Measurements from ENCODE around the gene FER1L5. TPM values are rescaled to one million over a fixed set of nuclear protein-coding genes. Genes with fewer than 3 reads are reported as not detected.

FER1L5 gene
- total and polyA plus RNA-seq, 2 donors (not counting 1 experiment from before 2014, with no cell fraction given) = 0.24 to 0.50 TPM

DNA sequence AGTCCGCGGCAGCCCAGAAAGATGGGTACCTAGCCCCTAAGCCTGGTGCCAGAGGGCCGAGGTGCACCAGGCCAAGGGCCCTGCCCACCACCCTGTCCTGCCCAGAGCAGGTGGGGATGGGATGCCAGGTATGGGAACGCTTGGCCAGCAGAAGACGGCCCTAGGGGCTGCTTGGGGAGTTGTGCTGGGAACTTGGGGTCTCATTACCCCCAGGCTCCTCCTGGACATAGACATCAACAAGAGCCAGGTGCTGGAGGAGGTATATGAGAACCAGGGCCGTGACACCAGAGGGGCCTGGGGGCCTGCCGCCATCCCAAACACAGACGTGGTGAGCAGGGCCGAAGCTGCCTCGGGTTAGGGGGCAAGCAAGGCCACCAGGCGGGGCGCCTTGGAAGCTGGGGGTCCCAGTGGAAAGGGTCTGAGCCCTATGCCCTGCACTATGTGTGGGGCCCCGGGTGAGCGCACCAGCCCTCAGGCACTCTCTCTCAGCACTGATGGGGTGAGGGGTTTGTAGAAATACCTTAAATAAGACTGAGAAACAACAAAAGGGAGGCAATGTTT lies 46.9 kb downstream of the FER1L5 start:
- Histone ChIP-seq H3K4me1 (ENCODE audit: control insufficient read depth, extremely low read depth, insufficient read depth, low read length) (no peaks in the 10 kb centered on the region), H3K4me3 (replicated peaks in 1 of 4; ENCODE audit: control extremely low read depth in 1 of 4, insufficient read depth in 1 of 4, low read depth in 3 of 4, low read length in 4 of 4) (no peak overlapping the region), H3K9ac (ENCODE audit: insufficient read depth, low read length) (no peak overlapping the region), H3K4me2 (ENCODE audit: extremely low read depth, insufficient read depth, low read length) (no peak overlapping the region), H3K79me2 (ENCODE audit: control insufficient read depth, insufficient read depth, low read length) (no peaks in the 10 kb centered on the region), H2AFZ (ENCODE audit: low read length) (no peak overlapping the region), H3K9me3 (ENCODE audit: control insufficient read depth, insufficient read depth, low read depth, low read length) (no peaks in the 10 kb centered on the region), H3K27ac (ENCODE audit: insufficient read depth, low read length) (no peak overlapping the region), H3K36me3 (ENCODE audit: control insufficient read depth, insufficient read depth, low read length) (no peaks in the 10 kb centered on the region), H3K27me3 (ENCODE audit: control insufficient read depth, insufficient read depth, low read length) (peaks cover 9% of the 10 kb centered on the region), H4K20me1 (ENCODE audit: control insufficient read depth, extremely low read depth, insufficient read depth, low read length) (no peaks in the 10 kb centered on the region)
- DNase-seq (ENCODE audit: low read depth in 2 of 2) = no peak
- TF ChIP-seq EZH2 (IDR thresholded peaks at IDR 0.05; ENCODE audit: low read length, missing control alignments) = no peak
- TF ChIP-seq, protein P1, sequence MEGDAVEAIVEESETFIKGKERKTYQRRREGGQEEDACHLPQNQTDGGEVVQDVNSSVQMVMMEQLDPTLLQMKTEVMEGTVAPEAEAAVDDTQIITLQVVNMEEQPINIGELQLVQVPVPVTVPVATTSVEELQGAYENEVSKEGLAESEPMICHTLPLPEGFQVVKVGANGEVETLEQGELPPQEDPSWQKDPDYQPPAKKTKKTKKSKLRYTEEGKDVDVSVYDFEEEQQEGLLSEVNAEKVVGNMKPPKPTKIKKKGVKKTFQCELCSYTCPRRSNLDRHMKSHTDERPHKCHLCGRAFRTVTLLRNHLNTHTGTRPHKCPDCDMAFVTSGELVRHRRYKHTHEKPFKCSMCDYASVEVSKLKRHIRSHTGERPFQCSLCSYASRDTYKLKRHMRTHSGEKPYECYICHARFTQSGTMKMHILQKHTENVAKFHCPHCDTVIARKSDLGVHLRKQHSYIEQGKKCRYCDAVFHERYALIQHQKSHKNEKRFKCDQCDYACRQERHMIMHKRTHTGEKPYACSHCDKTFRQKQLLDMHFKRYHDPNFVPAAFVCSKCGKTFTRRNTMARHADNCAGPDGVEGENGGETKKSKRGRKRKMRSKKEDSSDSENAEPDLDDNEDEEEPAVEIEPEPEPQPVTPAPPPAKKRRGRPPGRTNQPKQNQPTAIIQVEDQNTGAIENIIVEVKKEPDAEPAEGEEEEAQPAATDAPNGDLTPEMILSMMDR (conservative IDR thresholded peaks at IDR 0.05 in 1 of 2, IDR thresholded peaks at IDR 0.05 in 1 of 2; ENCODE audit: low read depth in 1 of 2, low read length in 2 of 2) = no peak

GRCh38 chr2:96690306-96691021 lies 47.9 kb downstream of the FER1L5 start:
- H3K4me1 ChIP-seq (ENCODE audit: control insufficient read depth, extremely low read depth, insufficient read depth, low read length) = no peaks in the 10 kb centered on the region
- no peak for DNase-seq (ENCODE audit: low read depth in 2 of 2)
- no peak overlapping the region for H3K4me2 ChIP-seq (ENCODE audit: extremely low read depth, insufficient read depth, low read length)
- no peaks in the 10 kb centered on the region for H3K9me3 ChIP-seq (ENCODE audit: control insufficient read depth, insufficient read depth, low read depth, low read length)
- H3K36me3 ChIP-seq (ENCODE audit: control insufficient read depth, insufficient read depth, low read length) = no peaks in the 10 kb centered on the region
- peaks cover 6% of the 10 kb centered on the region for H3K27me3 ChIP-seq (ENCODE audit: control insufficient read depth, insufficient read depth, low read length)
- TF ChIP-seq, protein P1 (conservative IDR thresholded peaks at IDR 0.05 in 1 of 2, IDR thresholded peaks at IDR 0.05 in 1 of 2; ENCODE audit: low read depth in 1 of 2, low read length in 2 of 2) = no peak
- TF ChIP-seq EZH2 (IDR thresholded peaks at IDR 0.05; ENCODE audit: low read length, missing control alignments) = no peak
- H4K20me1 ChIP-seq (ENCODE audit: control insufficient read depth, extremely low read depth, insufficient read depth, low read length) = no peaks in the 10 kb centered on the region
- H3K27ac ChIP-seq (ENCODE audit: insufficient read depth, low read length) = no peak overlapping the region
- no peak overlapping the region for H3K9ac ChIP-seq (ENCODE audit: insufficient read depth, low read length)
- H2AFZ ChIP-seq (ENCODE audit: low read length) = no peak overlapping the region
- no peak overlapping the region for H3K4me3 ChIP-seq (replicated peaks in 1 of 4; ENCODE audit: control extremely low read depth in 1 of 4, insufficient read depth in 1 of 4, low read depth in 3 of 4, low read length in 4 of 4)
- no peaks in the 10 kb centered on the region for H3K79me2 ChIP-seq (ENCODE audit: control insufficient read depth, insufficient read depth, low read length)

DNA sequence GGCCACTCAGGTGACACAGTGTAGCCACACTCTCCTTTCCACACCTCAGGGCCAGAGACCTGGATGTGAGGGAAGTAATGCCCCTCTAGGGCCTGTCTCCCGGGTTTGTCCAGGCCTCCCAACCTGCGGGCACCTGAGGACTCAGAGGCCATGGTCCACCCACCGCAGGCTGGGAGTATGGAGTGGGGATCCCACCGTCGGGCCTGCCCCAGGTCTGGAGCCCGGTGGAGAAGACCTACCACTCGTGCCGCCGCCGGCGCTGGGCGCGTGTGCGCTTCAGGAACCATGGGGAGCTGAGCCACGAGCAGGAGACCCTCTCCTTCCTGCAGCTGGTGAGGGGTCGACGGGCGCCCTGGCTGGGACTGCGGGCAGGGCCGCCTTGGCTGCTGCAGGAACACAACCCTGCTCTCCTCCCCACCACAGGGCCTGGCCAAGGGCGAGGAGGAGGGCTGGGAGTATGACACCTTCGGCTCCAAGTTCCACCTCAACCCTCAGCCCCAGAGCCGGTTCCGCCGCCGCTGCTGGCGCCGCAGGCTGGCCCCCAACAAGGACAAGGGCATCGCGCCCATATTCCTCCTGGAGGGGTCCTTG lies 48.6 kb downstream of the FER1L5 start:
- Histone ChIP-seq H3K27me3 (ENCODE audit: control insufficient read depth, insufficient read depth, low read length) (no peaks in the 10 kb centered on the region), H3K79me2 (ENCODE audit: control insufficient read depth, insufficient read depth, low read length) (no peaks in the 10 kb centered on the region), H3K9ac (ENCODE audit: insufficient read depth, low read length) (no peak overlapping the region), H2AFZ (ENCODE audit: low read length) (no peak overlapping the region), H3K9me3 (ENCODE audit: control insufficient read depth, insufficient read depth, low read depth, low read length) (no peaks in the 10 kb centered on the region), H3K4me1 (ENCODE audit: control insufficient read depth, extremely low read depth, insufficient read depth, low read length) (no peaks in the 10 kb centered on the region), H3K4me3 (replicated peaks in 1 of 4; ENCODE audit: control extremely low read depth in 1 of 4, insufficient read depth in 1 of 4, low read depth in 3 of 4, low read length in 4 of 4) (no peak overlapping the region), H4K20me1 (ENCODE audit: control insufficient read depth, extremely low read depth, insufficient read depth, low read length) (no peaks in the 10 kb centered on the region), H3K27ac (ENCODE audit: insufficient read depth, low read length) (no peak overlapping the region), H3K36me3 (ENCODE audit: control insufficient read depth, insufficient read depth, low read length) (no peaks in the 10 kb centered on the region), H3K4me2 (ENCODE audit: extremely low read depth, insufficient read depth, low read length) (no peak overlapping the region)
- DNase-seq (ENCODE audit: low read depth in 2 of 2) = no peak
- TF ChIP-seq, protein P1 (conservative IDR thresholded peaks at IDR 0.05 in 1 of 2, IDR thresholded peaks at IDR 0.05 in 1 of 2; ENCODE audit: low read depth in 1 of 2, low read length in 2 of 2) = no peak
- TF ChIP-seq EZH2 (IDR thresholded peaks at IDR 0.05; ENCODE audit: low read length, missing control alignments) = no peak

Data from fibroblast of lung (primary cell).